ENCODE measurements around the gene SP110. TPM values are rescaled to one million over a fixed set of nuclear protein-coding genes. Genes with fewer than 3 reads are reported as not detected.
"Not testable (repeated sequence)": the region's sequence is repeated elsewhere in the genome, so short reads cannot be mapped to it uniquely, and the experiment has no call there.

The SP110 gene
- total RNA-seq, 4 donors from 2014 or later, result 13.3 to 61.3 (median 28.7) TPM

GRCh38 chr2:230130668-230131364 lies 89.0 kb downstream of the SP110 start:
- peak; percentile 43 for DNase-seq (ENCODE audit: low spot score)
- ATAC-seq (ENCODE audit: low FRiP score), result peak; percentile 89
- TF ChIP-seq CTCF (IDR thresholded peaks at IDR 0.05), result no peak

GRCh38 chr2:230129343-230129742 lies 90.4 kb downstream of the SP110 start:
- TF ChIP-seq CTCF (IDR thresholded peaks at IDR 0.05), result no peak
- ATAC-seq (ENCODE audit: low FRiP score) (no peak), DNase-seq (ENCODE audit: low spot score) (no peak)

GRCh38 chr2:230128623-230129342 lies 91.0 kb downstream of the SP110 start:
- peak; percentile 57 for ATAC-seq (ENCODE audit: low FRiP score)
- no peak for DNase-seq (ENCODE audit: low spot score)
- no peak for TF ChIP-seq CTCF (IDR thresholded peaks at IDR 0.05)

GRCh38 chr2:230127195-230127594 lies 92.6 kb downstream of the SP110 start:
- ATAC-seq (ENCODE audit: low FRiP score), result no peak
- TF ChIP-seq CTCF (IDR thresholded peaks at IDR 0.05), result no peak
- no peak for DNase-seq (ENCODE audit: low spot score)

- ATAC-seq (ENCODE audit: low FRiP score) (no peak), DNase-seq (ENCODE audit: low spot score) (no peak)
- no peak for TF ChIP-seq CTCF (IDR thresholded peaks at IDR 0.05)
These were observed 94.9 kb downstream of the SP110 start for GRCh38 chr2:230124757-230125431.

- DNase-seq (ENCODE audit: low spot score) (no peak), ATAC-seq (ENCODE audit: low FRiP score) (no peak)
- no peak for TF ChIP-seq CTCF (IDR thresholded peaks at IDR 0.05)
These were observed 95.5 kb downstream of the SP110 start for GRCh38 chr2:230124235-230124634.

GRCh38 chr2:230120376-230120775 lies 99.4 kb downstream of the SP110 start:
- not testable (repeated sequence) for ATAC-seq (ENCODE audit: low FRiP score); DNase-seq (ENCODE audit: low spot score)

GRCh38 chr2:230119827-230120226 lies 100.0 kb downstream of the SP110 start:
- DNase-seq (ENCODE audit: low spot score); ATAC-seq (ENCODE audit: low FRiP score): not testable (repeated sequence)
